B cell (primary cell): ENCODE measurements around the gene COL8A2. TPM values are rescaled to one million over a fixed set of nuclear protein-coding genes. Genes with fewer than 3 reads are reported as not detected.

ENCODE experiments used
- ATAC-seq: fragments of 200-7000 bp; cut with Tn5 transposase; one replicate; pipeline ENCODE4 v1.10.0; 2021; ENCODE audit warnings: low read depth, mild to moderate bottlenecking, moderate number of reproducible peaks, moderate library complexity
- CTCF ChIA-PET: fragments of 350-600 bp; sonication (Branson Sonifier 250); formaldehyde crosslinking; loops from one replicate; lab custom pipeline; 2021; ENCODE audit warnings: antibody characterized with exemption, inconsistent platforms; lab: Charles Lee
- POLR2A ChIA-PET: fragments of 350-600 bp; sonication (Branson Sonifier 250); formaldehyde crosslinking; loops from one replicate; lab custom pipeline; 2021; ENCODE audit warnings: antibody characterized with exemption; lab: Charles Lee
- DNase-seq: peaks from one replicate; pipeline ENCODE4 v3.0.0; 2013
- H2AFZ ChIP-seq: 2 replicates; pipeline ENCODE4 v1.6.1; 2012; ENCODE audit warnings: mild to moderate bottlenecking, low read depth, low read length; ENCODE audit not compliant: insufficient read depth, poor library complexity, severe bottlenecking
- H3K27ac ChIP-seq, 2 donors: 1 replicate in 1 of 2; 2 replicates in 1 of 2; pipeline ENCODE4 v1.5.1; 2012 to 2013; ENCODE audit warnings: low read length in 2 of 2, mild to moderate bottlenecking in 2 of 2, moderate library complexity in 1 of 2
- H3K27me3 ChIP-seq, 4 experiments: fragments of 200-600 bp in 1 of 4; sonication (generic) in 1 of 4; replicated peaks in 1 of 4; 1 replicate in 2 of 4; 2 replicates in 2 of 4; pipeline versions ENCODE4 v1.6.1 to v1.7.0; 2013 to 2016; ENCODE audit warnings: low read length in 3 of 4, mild to moderate bottlenecking in 2 of 4, mixed read lengths in 1 of 4, moderate library complexity in 1 of 4; ENCODE audit not compliant: insufficient read depth in 4 of 4, control insufficient read depth in 3 of 4; ENCODE audit errors: control extremely low read depth in 1 of 4
- H3K36me3 ChIP-seq, 2 experiments: replicated peaks in 1 of 2; 1 replicate in 1 of 2; 2 replicates in 1 of 2; pipeline versions ENCODE4 v1.6.1 to v1.7.1; 2013; ENCODE audit warnings: low read length in 1 of 2; ENCODE audit not compliant: insufficient read depth in 2 of 2, control insufficient read depth in 1 of 2; ENCODE audit errors: control extremely low read depth in 1 of 2, extremely low read depth in 1 of 2
- H3K4me1 ChIP-seq, 2 donors: fragments of 200-600 bp in 1 of 2; sonication (generic) in 1 of 2; 1 replicate in 1 of 2; 2 replicates in 1 of 2; pipeline versions ENCODE4 v1.5.1 to v1.6.1; 2013 to 2017; ENCODE audit warnings: low read length in 2 of 2; ENCODE audit not compliant: control insufficient read depth in 2 of 2, insufficient read depth in 2 of 2
- H3K4me2 ChIP-seq: replicated peaks from 2 replicates; pipeline ENCODE3; 2012; ENCODE audit warnings: mild to moderate bottlenecking, low read depth, low read length; ENCODE audit not compliant: poor library complexity, severe bottlenecking
- H3K4me3 ChIP-seq, 5 experiments: fragments of 200-600 bp in 1 of 5; sonication (generic) in 1 of 5; 1 replicate in 3 of 5; 2 replicates in 2 of 5; pipeline versions ENCODE4 v1.5.1 to v1.7.0; 2011 to 2016; ENCODE audit warnings: low read length in 4 of 5, mild to moderate bottlenecking in 4 of 5, low read depth in 2 of 5, control low read depth in 1 of 5, moderate library complexity in 1 of 5; ENCODE audit not compliant: insufficient read depth in 1 of 5; ENCODE audit errors: control extremely low read depth in 1 of 5, extremely low read depth in 1 of 5
- H3K79me2 ChIP-seq: fragments of 200-600 bp; sonication (generic); one replicate; pipeline ENCODE4 v1.6.0; 2016; ENCODE audit warnings: low read length; ENCODE audit not compliant: control insufficient read depth, insufficient read depth
- H3K9ac ChIP-seq: fragments of 200-600 bp; sonication (generic); 2 replicates; pipeline ENCODE4 v1.6.1; 2017; ENCODE audit warnings: mild to moderate bottlenecking, low read length, moderate library complexity
- H3K9me3 ChIP-seq, 3 donors: one replicate each; pipeline versions ENCODE4 v1.6.1 to v1.7.1; 2013; ENCODE audit warnings: low read length in 2 of 3; ENCODE audit not compliant: control insufficient read depth in 2 of 3, insufficient read depth in 1 of 3; ENCODE audit errors: control extremely low read depth in 1 of 3
- H4K20me1 ChIP-seq: 2 replicates; pipeline ENCODE4 v1.6.0; 2012; ENCODE audit warnings: mild to moderate bottlenecking, low read length; ENCODE audit not compliant: insufficient read depth, control insufficient read depth, poor library complexity, severe bottlenecking
- H3K27ac Mint-ChIP-seq: one replicate; pipeline ENCODE4 v1.8.0; 2021; ENCODE audit warnings: mixed read lengths
- H3K27me3 Mint-ChIP-seq: one replicate; pipeline ENCODE4 v1.8.0; 2021; ENCODE audit warnings: mixed read lengths
- H3K4me1 Mint-ChIP-seq: one replicate; pipeline ENCODE4 v1.8.0; 2021; ENCODE audit warnings: mixed read lengths
- H3K4me3 Mint-ChIP-seq: one replicate; pipeline ENCODE4 v1.8.0; 2021; ENCODE audit warnings: mixed read lengths
- H3K9me3 Mint-ChIP-seq: one replicate; pipeline ENCODE4 v1.8.0; 2022; ENCODE audit warnings: mixed read lengths; ENCODE audit not compliant: insufficient read depth
- EZH2 ChIP-seq: IDR thresholded peaks from 2 replicates; pipeline ENCODE4 v1.6.1; 2012; ENCODE audit warnings: borderline replicate concordance, low read depth, mild to moderate bottlenecking, moderate library complexity, low read length; ENCODE audit not compliant: insufficient read depth, poor library complexity, severe bottlenecking
- whole genome bisulfite sequencing: methylation state at CpG from one replicate; pipeline ENCODE4 v1.1.5; 2013; ENCODE audit warnings: missing lambda C conversion rate; ENCODE audit not compliant: insufficient coverage; 5-methylcytosine and 5-hydroxymethylcytosine counted together
- intact Hi-C: fragments of 100-400 bp; cut with micrococcal nuclease; formaldehyde crosslinking; loops from one replicate; pipeline ENCODE4 v1.10.0; 2022
- polyA plus RNA-seq: library from polyadenylated mRNA; depleted of rRNA; stranded (reverse); fragments of >200 nt; gene quantifications from 2 replicates; pipeline ENCODE4 v1.2.3, GENCODE V29; 2012
- total RNA-seq, 2 donors: library from RNA; stranded (reverse); fragments of 120-200 nt in 1 of 2; gene quantifications; 1 replicate in 1 of 2; 2 replicates in 1 of 2; pipeline versions ENCODE4 v1.2.3 to v1.2.4, GENCODE V29; 2013 to 2022
- TF ChIP-seq, protein P1 (sequence below): fragments of 200-600 bp; IDR thresholded peaks from one replicate; pipeline ENCODE4 v1.8.0; 2022; ENCODE audit warnings: antibody characterized with exemption, mild to moderate bottlenecking

Gene COL8A2
- total and polyA plus RNA-seq, 2 donors (not counting 1 experiment from before 2014, with no cell fraction given): 0.17 TPM; not detected in 1

DNA sequence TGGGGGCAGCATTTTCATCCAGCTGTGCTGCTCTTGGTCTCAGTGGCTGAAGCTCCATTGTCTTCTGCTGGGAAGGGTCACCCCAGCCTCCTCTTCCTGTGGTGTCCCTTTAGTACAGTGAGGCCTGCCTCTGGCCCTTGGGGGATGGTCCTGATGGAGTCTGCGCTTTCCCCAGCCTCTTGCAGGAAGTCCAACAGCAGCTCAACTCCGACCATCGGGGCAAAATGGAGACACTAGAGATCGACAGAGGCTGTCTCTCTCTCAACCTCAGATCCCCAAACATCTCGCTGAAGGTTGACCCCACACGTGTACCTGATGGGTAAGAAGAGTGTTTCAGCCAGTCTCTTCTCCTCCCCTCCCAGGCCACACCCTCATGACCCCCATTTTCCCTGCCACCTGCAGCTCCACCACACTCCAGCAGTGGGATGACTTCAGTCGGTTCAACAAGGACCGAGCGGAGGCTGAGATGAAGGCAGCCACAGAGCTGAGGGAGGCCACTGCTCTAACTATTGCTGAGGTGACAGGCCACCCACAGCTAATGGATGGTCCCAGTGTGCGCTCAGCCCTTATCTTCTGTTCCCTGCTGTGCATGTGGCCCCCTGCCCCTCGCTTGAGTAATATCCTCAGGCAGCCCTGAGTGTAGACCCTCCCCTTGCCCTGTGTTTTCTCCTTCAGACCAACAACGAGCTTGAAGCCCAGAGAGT is 38.3 kb downstream of the COL8A2 start:
- Histone ChIP-seq H4K20me1 (no peaks in the 10 kb centered on the region), H2AFZ (no peak overlapping the region), H3K4me1 (peaks cover 26 to 32% of the 10 kb centered on the region in 2 donors), H3K9me3 (peaks cover 0 to 3% (median 0%) of the 10 kb centered on the region in 3 donors), H3K36me3 (peaks cover 0 to 6% of the 10 kb centered on the region in 2 experiments), H3K79me2 (peaks cover 35% of the 10 kb centered on the region), H3K4me2 (no peak overlapping the region), H3K27ac (no peak overlapping the region), H3K27me3 (peaks cover 0 to 25% (median 12%) of the 10 kb centered on the region in 4 experiments), H3K9ac (no peak overlapping the region), H3K4me3 (no peak overlapping the region)
- ChIA-PET POLR2A (no interaction called here), CTCF (interaction anchor here (0.7 to 1.4 kb wide), 5 partner anchors 63 to 203 kb away, joined by 3 to 5 read pairs (median 3); partner anchors contain the start of genes AGO1, AGO3 and TRAPPC3)
- Mint-ChIP-seq H3K4me3 (peak overlapping the region; percentile 68), H3K27me3 (peaks cover 26% of the 10 kb centered on the region), H3K27ac (peak overlapping the region; percentile 82), H3K9me3 (no peaks in the 10 kb centered on the region), H3K4me1 (peaks cover 18% of the 10 kb centered on the region)
- 97% methylated on average over 7 of the region's 12 CpGs for WGBS
- TF ChIP-seq, protein P1, sequence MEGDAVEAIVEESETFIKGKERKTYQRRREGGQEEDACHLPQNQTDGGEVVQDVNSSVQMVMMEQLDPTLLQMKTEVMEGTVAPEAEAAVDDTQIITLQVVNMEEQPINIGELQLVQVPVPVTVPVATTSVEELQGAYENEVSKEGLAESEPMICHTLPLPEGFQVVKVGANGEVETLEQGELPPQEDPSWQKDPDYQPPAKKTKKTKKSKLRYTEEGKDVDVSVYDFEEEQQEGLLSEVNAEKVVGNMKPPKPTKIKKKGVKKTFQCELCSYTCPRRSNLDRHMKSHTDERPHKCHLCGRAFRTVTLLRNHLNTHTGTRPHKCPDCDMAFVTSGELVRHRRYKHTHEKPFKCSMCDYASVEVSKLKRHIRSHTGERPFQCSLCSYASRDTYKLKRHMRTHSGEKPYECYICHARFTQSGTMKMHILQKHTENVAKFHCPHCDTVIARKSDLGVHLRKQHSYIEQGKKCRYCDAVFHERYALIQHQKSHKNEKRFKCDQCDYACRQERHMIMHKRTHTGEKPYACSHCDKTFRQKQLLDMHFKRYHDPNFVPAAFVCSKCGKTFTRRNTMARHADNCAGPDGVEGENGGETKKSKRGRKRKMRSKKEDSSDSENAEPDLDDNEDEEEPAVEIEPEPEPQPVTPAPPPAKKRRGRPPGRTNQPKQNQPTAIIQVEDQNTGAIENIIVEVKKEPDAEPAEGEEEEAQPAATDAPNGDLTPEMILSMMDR: no peak
- TF ChIP-seq EZH2: no peak
- peak; percentile 16 for DNase-seq
- ATAC-seq: no peak
- intact Hi-C loops: no loop called here
